Progenitor cell of endocrine pancreas (in vitro differentiated cells): ENCODE data around the gene TCF20. TPM values are rescaled to one million over a fixed set of nuclear protein-coding genes. Genes with fewer than 3 reads are reported as not detected.

ENCODE experiments used
- DNase-seq: peaks from one replicate; pipeline ENCODE4 v3.0.0; 2021; ENCODE audit warnings: low spot score; ENCODE audit not compliant: unreplicated experiment
- H3K27ac Mint-ChIP-seq: 2 replicates; pipeline ENCODE4 v1.8.0; 2021; ENCODE audit warnings: mild to moderate bottlenecking, moderate library complexity, mixed read lengths
- H3K27me3 Mint-ChIP-seq: 2 replicates; pipeline ENCODE4 v1.8.0; 2021; ENCODE audit warnings: mixed read lengths
- H3K36me3 Mint-ChIP-seq: 2 replicates; pipeline ENCODE4 v1.8.0; 2022; ENCODE audit warnings: mixed read lengths; ENCODE audit not compliant: insufficient read depth
- H3K4me1 Mint-ChIP-seq: 2 replicates; pipeline ENCODE4 v1.8.0; 2021; ENCODE audit warnings: low read depth, mixed read lengths
- H3K4me3 Mint-ChIP-seq: 2 replicates; pipeline ENCODE4 v1.8.0; 2021; ENCODE audit warnings: low read depth, mild to moderate bottlenecking, moderate library complexity, mixed read lengths
- H3K9me3 Mint-ChIP-seq: 2 replicates; pipeline ENCODE4 v1.8.0; 2021; ENCODE audit warnings: low read depth, mixed read lengths
- CTCF ChIP-seq: fragments of 200-600 bp; sonication (generic); IDR thresholded peaks from one replicate; pipeline ENCODE4 v1.5.0; 2021; ENCODE audit warnings: antibody characterized with exemption, mild to moderate bottlenecking; ENCODE audit not compliant: unreplicated experiment
- total RNA-seq: library from RNA; stranded (reverse); gene quantifications from 2 replicates; pipeline ENCODE4 v1.2.1, GENCODE V29; 2021

The TCF20 gene
- total RNA-seq, 1 donor from 2014 or later: 68.5 TPM

GRCh38 chr22:42309865-42310264 lies 39.4 kb upstream of the TCF20 start:
- TF ChIP-seq CTCF: no peak
- Mint-ChIP-seq H3K27me3 (peaks cover 20% of the 10 kb centered on the region), H3K4me1 (peaks cover 9% of the 10 kb centered on the region), H3K36me3 (no peaks in the 10 kb centered on the region), H3K27ac (no peak overlapping the region), H3K4me3 (no peak overlapping the region), H3K9me3 (no peaks in the 10 kb centered on the region)
- DNase-seq: no peak

- TF ChIP-seq CTCF: no peak
- no peak overlapping the region for H3K27ac Mint-ChIP-seq
- no peaks in the 10 kb centered on the region for H3K9me3 Mint-ChIP-seq
- no peak overlapping the region for H3K4me3 Mint-ChIP-seq
- H3K4me1 Mint-ChIP-seq: peaks cover 9% of the 10 kb centered on the region
- H3K27me3 Mint-ChIP-seq: peaks cover 25% of the 10 kb centered on the region
- H3K36me3 Mint-ChIP-seq: no peaks in the 10 kb centered on the region
- no peak for DNase-seq
Measured at GRCh38 chr22:42308892-42309468, 38.5 kb upstream of the TCF20 start.

GRCh38 chr22:42307806-42308563 lies 37.5 kb upstream of the TCF20 start:
- TF ChIP-seq CTCF: no peak
- Mint-ChIP-seq H3K9me3 (no peaks in the 10 kb centered on the region), H3K36me3 (no peaks in the 10 kb centered on the region), H3K27me3 (peaks cover 29% of the 10 kb centered on the region), H3K4me1 (peaks cover 4% of the 10 kb centered on the region), H3K27ac (no peak overlapping the region), H3K4me3 (no peak overlapping the region)
- DNase-seq: no peak

GRCh38 chr22:42306010-42306409 lies 35.6 kb upstream of the TCF20 start:
- DNase-seq: no peak
- Mint-ChIP-seq H3K9me3 (no peaks in the 10 kb centered on the region), H3K36me3 (no peaks in the 10 kb centered on the region), H3K27me3 (peaks cover 32% of the 10 kb centered on the region), H3K4me3 (no peak overlapping the region), H3K4me1 (peaks cover 5% of the 10 kb centered on the region), H3K27ac (no peak overlapping the region)
- TF ChIP-seq CTCF: no peak

- no peak for DNase-seq
Measured at GRCh38 chr22:42304324-42304790, 33.9 kb upstream of the TCF20 start.

More at GRCh38 chr22:42304324-42304790, 33.9 kb upstream of the TCF20 start:
- Mint-ChIP-seq H3K4me1 (peaks cover 11% of the 10 kb centered on the region), H3K36me3 (no peaks in the 10 kb centered on the region), H3K27me3 (peaks cover 32% of the 10 kb centered on the region), H3K4me3 (no peak overlapping the region), H3K9me3 (no peaks in the 10 kb centered on the region), H3K27ac (no peak overlapping the region)
- TF ChIP-seq CTCF: no peak
